ENCODE results near the gene BST1. TPM values are rescaled to one million over a fixed set of nuclear protein-coding genes. Genes with fewer than 3 reads are reported as not detected.
A peak's percentile ranks its signal among the peaks of the same experiment; 100 is the strongest.

BST1 gene
- total and polyA plus RNA-seq, 10 donors = 3.8 to 54.3 (median 15.4) TPM

DNA sequence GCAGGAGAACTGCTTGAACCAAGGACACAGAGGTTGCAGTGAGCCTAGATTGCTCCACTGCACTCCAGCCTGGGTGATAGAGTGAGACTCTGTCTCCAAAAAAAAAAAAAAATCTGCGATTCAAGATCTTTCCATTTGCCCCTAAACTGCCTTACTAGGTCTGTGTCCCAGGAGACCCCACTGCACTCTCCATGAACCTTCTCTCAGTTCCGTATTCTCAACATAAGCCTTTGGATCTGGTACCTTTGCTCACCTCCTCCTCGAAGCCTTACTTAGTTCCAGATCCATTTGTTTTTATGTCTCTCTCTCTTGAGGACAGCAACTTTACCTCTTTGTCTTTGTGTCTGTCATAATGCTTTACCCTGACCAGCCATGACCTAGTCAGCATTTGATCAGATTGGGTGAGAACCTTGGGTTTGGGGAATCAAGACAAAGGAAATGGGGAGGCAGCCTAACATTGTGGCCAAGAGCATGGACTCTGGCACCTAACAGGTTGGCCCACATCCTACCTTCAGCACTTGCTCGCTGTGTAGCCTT, 33.7 kb downstream of the BST1 start:
- TF ChIP-seq POLR2AphosphoS5 (IDR thresholded peaks at IDR 0.05) = no peak
- TF ChIP-seq, protein P1, sequence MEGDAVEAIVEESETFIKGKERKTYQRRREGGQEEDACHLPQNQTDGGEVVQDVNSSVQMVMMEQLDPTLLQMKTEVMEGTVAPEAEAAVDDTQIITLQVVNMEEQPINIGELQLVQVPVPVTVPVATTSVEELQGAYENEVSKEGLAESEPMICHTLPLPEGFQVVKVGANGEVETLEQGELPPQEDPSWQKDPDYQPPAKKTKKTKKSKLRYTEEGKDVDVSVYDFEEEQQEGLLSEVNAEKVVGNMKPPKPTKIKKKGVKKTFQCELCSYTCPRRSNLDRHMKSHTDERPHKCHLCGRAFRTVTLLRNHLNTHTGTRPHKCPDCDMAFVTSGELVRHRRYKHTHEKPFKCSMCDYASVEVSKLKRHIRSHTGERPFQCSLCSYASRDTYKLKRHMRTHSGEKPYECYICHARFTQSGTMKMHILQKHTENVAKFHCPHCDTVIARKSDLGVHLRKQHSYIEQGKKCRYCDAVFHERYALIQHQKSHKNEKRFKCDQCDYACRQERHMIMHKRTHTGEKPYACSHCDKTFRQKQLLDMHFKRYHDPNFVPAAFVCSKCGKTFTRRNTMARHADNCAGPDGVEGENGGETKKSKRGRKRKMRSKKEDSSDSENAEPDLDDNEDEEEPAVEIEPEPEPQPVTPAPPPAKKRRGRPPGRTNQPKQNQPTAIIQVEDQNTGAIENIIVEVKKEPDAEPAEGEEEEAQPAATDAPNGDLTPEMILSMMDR (IDR thresholded peaks at IDR 0.05 in 8 of 11, conservative IDR thresholded peaks at IDR 0.05 in 3 of 11) = no peak
- TF ChIP-seq POLR2A (IDR thresholded peaks at IDR 0.05) = no peak
- Histone ChIP-seq H3K27ac (no peak overlapping the region), H3K36me3 (peaks cover 0 to 50% (median 0%) of the 10 kb centered on the region in 6 donors), H3K4me3 (no peak overlapping the region), H3K27me3 (replicated peaks in 1 of 7) (no peaks in the 10 kb centered on the region), H3K4me1 (no peaks in the 10 kb centered on the region), H3K9me3 (peaks cover 0 to 12% (median 8%) of the 10 kb centered on the region in 8 donors)
- 69 to 91% (median 86%) methylated on average over 4 of the region's 4 CpGs for WGBS, 5 donors
- no peak for DNase-seq
- intact Hi-C loops (cut with DNase I; ENCODE audit: low total_unique reads) = loop anchor here (10.0 kb wide), 1 partner anchor 68 kb away; no protein-coding TSS in a partner anchor

DNA sequence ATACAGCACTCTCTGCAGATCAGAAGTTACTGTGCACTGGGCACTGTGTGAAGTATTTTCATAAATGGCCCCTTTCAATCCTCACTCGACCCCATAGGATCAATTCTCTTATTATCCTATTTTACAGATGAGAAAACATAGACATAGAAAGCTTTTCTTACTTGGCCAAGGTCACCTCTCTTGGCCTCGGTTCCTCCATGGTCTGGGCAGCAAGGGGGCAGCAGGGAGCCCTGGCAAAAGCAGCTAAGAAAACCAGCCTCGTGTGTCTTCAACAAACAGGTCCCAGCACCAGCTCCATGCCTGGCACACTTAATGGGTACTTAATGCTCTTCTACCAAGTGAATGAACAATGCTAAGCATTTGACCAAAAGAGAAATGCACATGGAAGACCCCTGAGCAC, 34.4 kb downstream of the BST1 start:
- Histone ChIP-seq H3K36me3 (peaks cover 0 to 44% (median 0%) of the 10 kb centered on the region in 6 donors), H3K4me1 (no peaks in the 10 kb centered on the region), H3K9me3 (peaks cover 0 to 18% (median 15%) of the 10 kb centered on the region in 8 donors), H3K27ac (no peak overlapping the region), H3K27me3 (replicated peaks in 1 of 7) (no peaks in the 10 kb centered on the region), H3K4me3 (no peak overlapping the region)
- TF ChIP-seq, protein P1 (IDR thresholded peaks at IDR 0.05 in 8 of 11, conservative IDR thresholded peaks at IDR 0.05 in 3 of 11) = peak in 4 of 11 experiments; percentile 14 to 26 (median 18)
- TF ChIP-seq POLR2A (IDR thresholded peaks at IDR 0.05) = no peak
- DNase-seq = no peak
- WGBS, 5 donors = 61 to 75% (median 67%) methylated on average over 3 of the region's 3 CpGs
- intact Hi-C loops (cut with DNase I; ENCODE audit: low total_unique reads) = loop anchor here (10.0 kb wide), 1 partner anchor 68 kb away; no protein-coding TSS in a partner anchor

DNA sequence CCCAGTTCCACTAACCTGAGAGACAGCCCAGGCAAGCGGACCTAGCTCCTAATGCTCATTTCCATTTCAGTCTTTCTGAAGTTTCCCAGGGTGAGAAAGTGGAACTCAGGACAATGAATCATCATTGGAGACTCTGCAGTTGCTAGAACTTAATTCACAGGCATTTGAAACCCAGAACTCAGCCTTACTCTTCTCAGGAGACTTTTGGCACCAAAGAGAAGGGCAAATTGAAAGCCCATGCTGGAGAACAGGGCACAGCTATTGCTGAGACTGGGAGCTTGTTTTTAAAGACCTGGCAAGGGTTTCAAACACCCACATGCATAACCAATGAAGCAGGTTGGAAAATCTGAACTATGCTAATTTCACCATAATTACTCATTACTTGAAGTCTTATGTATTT, 36.0 kb downstream of the BST1 start:
- no peak overlapping the region for H3K27ac ChIP-seq
- peaks cover 0 to 30% (median 22%) of the 10 kb centered on the region in 8 donors for H3K9me3 ChIP-seq
- intact Hi-C loops (cut with DNase I; ENCODE audit: low total_unique reads) = loop anchor here (10.0 kb wide), 1 partner anchor 66 kb away; no protein-coding TSS in a partner anchor
- H3K4me3 ChIP-seq = no peak overlapping the region
- TF ChIP-seq POLR2A (IDR thresholded peaks at IDR 0.05) = no peak
- TF ChIP-seq, protein P1 (IDR thresholded peaks at IDR 0.05 in 8 of 11, conservative IDR thresholded peaks at IDR 0.05 in 3 of 11) = no peak
- no peak for TF ChIP-seq POLR2AphosphoS5 (IDR thresholded peaks at IDR 0.05)
- H3K4me1 ChIP-seq = no peaks in the 10 kb centered on the region
- no peaks in the 10 kb centered on the region for H3K27me3 ChIP-seq (replicated peaks in 1 of 7)
- no peak for DNase-seq
- peaks cover 0 to 28% (median 0%) of the 10 kb centered on the region in 6 donors for H3K36me3 ChIP-seq
- 60 to 94% (median 83%) methylated on average over 1 of the region's 1 CpG for WGBS, 5 donors

DNA sequence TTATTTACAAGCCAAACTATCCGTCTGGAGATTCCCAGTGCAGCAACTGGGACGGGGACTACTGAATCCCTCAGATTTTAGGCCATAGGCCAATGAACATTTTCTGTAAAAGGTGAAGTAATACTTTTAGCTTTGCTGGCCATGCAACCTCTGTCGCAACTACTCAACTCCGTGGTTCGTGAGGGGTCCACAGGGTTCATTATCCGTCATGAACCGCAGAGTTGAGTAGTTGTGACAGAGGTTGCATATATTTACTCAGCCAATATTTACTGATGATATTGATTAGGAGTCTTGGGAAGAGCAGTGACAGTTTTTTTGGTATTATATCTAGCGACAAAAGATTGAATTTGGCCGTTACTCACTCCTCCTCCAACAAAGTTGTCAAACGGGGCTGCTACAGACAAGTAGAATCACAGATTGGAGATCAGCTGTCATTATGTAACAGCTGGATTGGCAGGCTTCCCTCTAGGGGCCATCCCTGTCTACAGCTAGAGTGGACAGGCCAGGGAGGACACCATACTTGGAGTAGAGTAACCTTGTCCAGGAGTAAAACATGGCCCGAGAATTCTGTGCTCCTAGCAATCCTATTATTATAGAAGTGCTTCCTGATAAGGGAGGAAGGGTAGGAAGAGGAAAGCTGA, 38.0 kb downstream of the BST1 start:
- Histone ChIP-seq H3K4me1 (no peaks in the 10 kb centered on the region), H3K36me3 (peaks cover 0 to 23% (median 0%) of the 10 kb centered on the region in 6 donors), H3K27me3 (replicated peaks in 1 of 7) (no peaks in the 10 kb centered on the region), H3K27ac (no peak overlapping the region), H3K9me3 (peaks cover 0 to 31% (median 22%) of the 10 kb centered on the region in 8 donors), H3K4me3 (no peak overlapping the region)
- no peak for DNase-seq
- WGBS, 5 donors = 63 to 82% (median 77%) methylated on average over 11 of the region's 11 CpGs
- TF ChIP-seq POLR2A (IDR thresholded peaks at IDR 0.05) = no peak
- no peak for TF ChIP-seq POLR2AphosphoS5 (IDR thresholded peaks at IDR 0.05)
- TF ChIP-seq, protein P1 (IDR thresholded peaks at IDR 0.05 in 8 of 11, conservative IDR thresholded peaks at IDR 0.05 in 3 of 11) = no peak
- intact Hi-C loops (cut with DNase I; ENCODE audit: low total_unique reads) = no loop called here

All from spleen (tissue), 11 donors.